ENCODE results near the gene HMCN2.

The HMCN2 gene

GRCh38 chr9:130366072-130366471 is 100.5 kb downstream of the HMCN2 start:
- no peak for DNase-seq (ENCODE audit: low read depth)

DNA sequence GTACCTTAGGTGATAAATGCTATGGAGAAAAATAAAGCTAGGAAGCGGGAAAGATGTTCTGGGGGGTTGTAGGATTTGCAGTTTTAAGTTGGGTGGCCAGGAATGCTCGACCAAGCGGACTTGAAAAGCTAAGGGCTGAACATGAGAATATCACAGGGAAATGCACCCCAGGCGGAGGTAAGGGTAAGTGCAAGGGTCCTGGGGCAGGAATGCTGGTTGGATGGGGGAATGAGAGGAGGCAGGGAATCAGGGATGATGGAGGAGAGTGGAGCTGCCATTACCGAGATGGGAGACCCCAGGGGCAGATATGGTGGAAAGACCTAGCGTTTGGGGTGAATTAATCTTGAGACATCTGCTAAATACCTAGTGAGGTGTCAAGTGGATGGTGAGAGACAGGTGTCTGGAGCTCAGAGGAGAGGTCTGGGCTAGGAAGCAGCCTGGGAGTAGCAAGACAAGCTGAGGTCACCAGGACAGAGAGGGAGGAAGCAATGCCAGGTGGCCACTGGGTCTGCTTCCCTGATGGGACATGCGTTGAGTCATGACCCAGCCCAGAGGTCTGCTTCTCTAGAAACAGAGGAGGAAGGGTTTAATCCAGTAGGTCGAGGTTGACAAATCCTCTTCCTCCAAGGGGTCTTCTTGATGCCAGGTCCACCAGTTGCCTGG is 101.5 kb downstream of the HMCN2 start:
- DNase-seq (ENCODE audit: low read depth) = no peak

GRCh38 chr9:130368631-130369103 is 103.1 kb downstream of the HMCN2 start:
- peak; percentile 14 for DNase-seq (ENCODE audit: low read depth)

DNA sequence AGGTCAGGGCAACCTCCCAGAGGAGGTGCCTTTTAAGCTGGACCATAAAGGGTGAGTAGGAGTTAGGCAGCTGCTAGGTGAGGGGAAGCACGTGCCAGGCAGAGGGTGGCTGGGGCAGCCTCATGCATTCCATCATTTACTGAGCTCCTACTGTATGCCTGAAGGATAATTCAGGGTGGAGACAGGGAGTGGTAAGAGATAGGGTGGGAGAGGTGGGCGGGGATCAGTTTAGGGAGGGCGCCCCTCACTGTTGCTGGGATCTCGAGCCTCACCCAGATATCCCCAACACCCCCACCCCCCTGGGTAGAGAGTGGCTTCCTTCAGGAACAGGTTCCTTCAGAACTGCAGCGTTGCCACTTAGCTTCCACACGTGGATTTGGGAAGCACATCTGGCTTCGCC is 104.7 kb downstream of the HMCN2 start:
- DNase-seq (ENCODE audit: low read depth) = no peak

GRCh38 chr9:130371196-130371966 is 105.8 kb downstream of the HMCN2 start:
- DNase-seq (ENCODE audit: low read depth) = peak; percentile 31

DNA sequence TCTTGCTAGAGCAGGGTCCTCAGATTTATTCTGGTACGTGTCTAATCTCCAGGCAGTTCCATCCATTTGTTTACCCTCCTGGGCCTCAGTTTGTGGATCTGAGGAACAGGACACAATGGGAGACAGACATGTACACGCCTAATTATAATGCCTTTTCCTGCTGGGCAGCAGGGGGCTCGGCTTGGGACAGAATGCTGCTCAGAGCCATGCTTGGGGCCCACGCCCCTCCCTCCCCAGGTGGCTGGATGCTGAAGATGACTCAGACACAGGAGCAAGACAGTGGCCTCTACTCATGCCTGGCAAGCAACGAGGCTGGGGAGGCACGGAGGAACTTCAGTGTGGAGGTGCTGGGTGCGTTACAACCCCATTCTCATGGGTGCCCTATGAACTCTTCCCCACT is 106.5 kb downstream of the HMCN2 start:
- DNase-seq (ENCODE audit: low read depth) = no peak

GRCh38 chr9:130373679-130374325 is 108.2 kb downstream of the HMCN2 start:
- no peak for DNase-seq (ENCODE audit: low read depth)

GRCh38 chr9:130377612-130378011 is 112.1 kb downstream of the HMCN2 start:
- no peak for DNase-seq (ENCODE audit: low read depth)

DNA sequence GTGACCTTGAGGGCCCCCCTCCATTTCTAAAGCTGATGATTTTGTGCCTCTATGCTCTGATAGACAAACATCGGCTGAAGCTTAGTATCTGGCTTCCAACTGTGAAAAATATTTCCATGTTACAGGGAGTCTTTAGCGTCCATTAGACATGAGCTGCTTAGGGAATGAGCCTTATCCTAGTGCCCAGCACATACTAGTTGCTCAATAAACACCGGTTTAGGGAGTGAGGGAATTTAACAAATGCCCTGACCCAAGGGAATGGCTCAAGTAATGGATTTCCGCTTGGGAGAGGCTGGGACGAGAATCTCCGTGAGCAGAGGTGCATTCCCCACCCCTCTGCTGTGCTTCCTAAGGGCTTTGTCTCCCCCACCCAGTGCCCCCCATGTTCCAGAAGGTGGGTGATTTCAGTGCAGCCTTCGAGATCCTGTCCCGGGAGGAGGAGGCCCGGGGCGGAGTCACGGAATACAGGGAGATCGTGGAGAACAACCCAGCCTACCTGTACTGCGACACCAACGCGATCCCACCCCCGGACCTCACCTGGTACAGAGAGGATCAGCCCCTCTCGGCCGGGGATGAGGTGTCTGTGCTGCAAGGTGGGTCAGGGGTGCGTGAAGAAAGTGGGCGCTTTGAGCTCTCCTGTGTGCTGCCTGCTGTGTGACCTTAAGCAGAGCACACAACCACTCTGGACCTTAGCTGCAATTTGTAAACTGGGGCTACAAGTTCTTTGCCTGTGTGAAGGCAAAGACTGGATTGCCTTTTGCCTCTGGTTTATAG is 113.5 kb downstream of the HMCN2 start:
- no peak for DNase-seq (ENCODE audit: low read depth)

GRCh38 chr9:130379649-130379970 is 114.0 kb downstream of the HMCN2 start:
- DNase-seq (ENCODE audit: low read depth) = no peak

- DNase-seq (ENCODE audit: low read depth) = no peak
Observed at GRCh38 chr9:130380920-130381469, 115.4 kb downstream of the HMCN2 start.

- no peak for DNase-seq (ENCODE audit: low read depth)
Observed at GRCh38 chr9:130381660-130382059, 116.1 kb downstream of the HMCN2 start.

- DNase-seq (ENCODE audit: low read depth) = no peak
Observed at GRCh38 chr9:130382096-130382495, 116.5 kb downstream of the HMCN2 start.

- no peak for DNase-seq (ENCODE audit: low read depth)
Observed at GRCh38 chr9:130382636-130383349, 117.2 kb downstream of the HMCN2 start.

DNA sequence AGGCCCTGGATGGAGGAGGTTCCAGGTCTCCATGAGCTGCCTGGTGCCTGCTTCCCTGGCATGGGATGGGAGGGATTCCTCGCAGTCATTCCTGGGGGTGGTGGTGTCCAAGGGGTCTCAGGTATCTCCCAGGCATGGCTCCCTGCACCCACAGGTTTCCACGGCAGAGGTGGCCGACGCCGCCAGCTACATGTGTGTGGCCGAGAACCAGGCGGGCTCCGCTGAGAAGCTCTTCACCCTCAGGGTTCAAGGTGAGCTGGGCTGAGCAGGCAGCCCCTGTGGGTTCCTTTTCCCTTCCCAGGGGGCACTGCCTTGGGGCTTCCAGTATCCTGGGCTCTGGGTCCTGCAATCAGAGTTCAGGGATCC is 117.8 kb downstream of the HMCN2 start:
- no peak for DNase-seq (ENCODE audit: low read depth)

DNA sequence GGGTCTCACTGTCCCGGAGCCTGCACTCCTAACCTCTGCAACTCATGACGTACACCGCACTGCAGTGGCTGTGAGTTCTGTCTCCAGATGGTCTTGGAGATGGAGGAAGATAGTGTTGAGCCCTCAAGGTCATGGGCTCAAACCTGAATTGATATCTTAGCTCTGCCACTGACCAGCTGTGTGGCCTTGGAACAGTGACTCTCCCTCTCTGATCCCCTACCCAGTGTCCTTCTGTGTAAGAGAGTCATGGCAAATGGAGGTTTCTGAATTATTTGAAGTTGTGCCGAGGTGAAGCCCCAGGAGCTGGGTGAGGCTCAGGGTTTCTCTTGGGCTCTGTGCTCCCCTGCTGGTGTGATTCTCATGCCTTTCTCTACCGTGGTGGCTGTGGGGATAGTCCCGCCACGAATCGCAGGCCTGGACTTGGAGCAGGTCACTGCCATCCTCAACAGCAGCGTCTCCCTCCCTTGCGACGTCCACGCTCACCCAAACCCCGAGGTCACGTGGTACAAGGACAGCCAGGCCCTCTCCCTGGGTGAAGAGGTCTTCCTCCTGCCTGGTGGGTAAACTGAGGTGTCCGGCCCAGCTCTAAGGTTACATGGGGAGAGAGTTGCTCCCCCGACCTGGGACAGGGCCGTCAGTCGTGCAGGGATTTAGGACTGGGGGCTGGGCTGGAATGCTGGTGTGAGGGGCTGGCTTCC is 118.6 kb downstream of the HMCN2 start:
- DNase-seq (ENCODE audit: low read depth) = no peak

- no peak for DNase-seq (ENCODE audit: low read depth)
Observed at GRCh38 chr9:130385257-130385656, 119.7 kb downstream of the HMCN2 start.

- no peak for DNase-seq (ENCODE audit: low read depth)
Observed at GRCh38 chr9:130387398-130387797, 121.8 kb downstream of the HMCN2 start.

GRCh38 chr9:130387905-130388304 is 122.3 kb downstream of the HMCN2 start:
- no peak for DNase-seq (ENCODE audit: low read depth)

DNA sequence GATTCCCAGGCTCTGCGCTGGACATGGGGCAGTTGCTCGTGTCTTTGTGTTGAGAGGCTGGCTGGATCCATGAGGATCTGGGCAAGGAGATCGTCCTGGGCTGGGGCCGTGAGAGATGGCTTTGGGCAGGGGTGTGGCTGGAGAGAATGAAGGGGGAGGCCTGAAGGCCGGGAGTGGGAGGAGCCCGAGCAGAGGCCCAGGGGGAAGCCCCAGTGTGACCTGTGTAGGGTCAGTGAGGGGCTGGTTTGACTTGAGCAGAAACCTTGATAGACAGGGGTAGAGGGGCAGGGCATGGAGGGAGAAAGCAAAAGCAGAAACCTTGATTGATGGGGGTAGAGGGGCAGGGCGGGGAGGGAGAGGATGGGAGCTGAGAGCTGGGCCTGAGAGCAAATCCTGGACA is 124.8 kb downstream of the HMCN2 start:
- no peak for DNase-seq (ENCODE audit: low read depth)

DNA sequence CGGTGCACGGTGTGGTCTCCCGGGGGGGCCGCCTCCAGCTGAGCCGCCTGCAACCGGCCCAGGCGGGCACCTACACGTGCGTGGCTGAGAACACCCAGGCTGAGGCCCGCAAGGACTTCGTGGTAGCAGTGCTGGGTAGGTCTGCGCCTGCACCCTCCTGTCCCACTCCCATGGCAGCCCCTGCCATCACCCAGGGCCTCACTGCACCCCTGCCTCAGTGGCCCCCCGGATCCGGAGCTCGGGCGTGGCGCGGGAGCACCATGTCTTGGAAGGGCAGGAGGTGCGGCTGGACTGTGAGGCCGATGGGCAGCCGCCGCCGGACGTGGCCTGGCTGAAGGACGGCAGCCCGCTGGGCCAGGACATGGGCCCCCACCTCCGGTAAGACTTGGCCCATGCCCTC is 125.4 kb downstream of the HMCN2 start:
- DNase-seq (ENCODE audit: low read depth) = no peak

All from EH (cell line).